A549 treated with DMSO at 1 μM for 4 hours (cell line): ENCODE measurements around the gene VAV2. TPM values are rescaled to one million over a fixed set of nuclear protein-coding genes. Genes with fewer than 3 reads are reported as not detected.

ENCODE experiments used
- total RNA-seq: library from RNA; stranded (reverse); fragments of 200-300 nt; extraction: Qiagen RNA extraction; gene quantifications from 5 replicates; pipeline ENCODE4 v1.2.3, GENCODE V29; 2022; ENCODE audit warnings: low read depth

The VAV2 gene, protein sequence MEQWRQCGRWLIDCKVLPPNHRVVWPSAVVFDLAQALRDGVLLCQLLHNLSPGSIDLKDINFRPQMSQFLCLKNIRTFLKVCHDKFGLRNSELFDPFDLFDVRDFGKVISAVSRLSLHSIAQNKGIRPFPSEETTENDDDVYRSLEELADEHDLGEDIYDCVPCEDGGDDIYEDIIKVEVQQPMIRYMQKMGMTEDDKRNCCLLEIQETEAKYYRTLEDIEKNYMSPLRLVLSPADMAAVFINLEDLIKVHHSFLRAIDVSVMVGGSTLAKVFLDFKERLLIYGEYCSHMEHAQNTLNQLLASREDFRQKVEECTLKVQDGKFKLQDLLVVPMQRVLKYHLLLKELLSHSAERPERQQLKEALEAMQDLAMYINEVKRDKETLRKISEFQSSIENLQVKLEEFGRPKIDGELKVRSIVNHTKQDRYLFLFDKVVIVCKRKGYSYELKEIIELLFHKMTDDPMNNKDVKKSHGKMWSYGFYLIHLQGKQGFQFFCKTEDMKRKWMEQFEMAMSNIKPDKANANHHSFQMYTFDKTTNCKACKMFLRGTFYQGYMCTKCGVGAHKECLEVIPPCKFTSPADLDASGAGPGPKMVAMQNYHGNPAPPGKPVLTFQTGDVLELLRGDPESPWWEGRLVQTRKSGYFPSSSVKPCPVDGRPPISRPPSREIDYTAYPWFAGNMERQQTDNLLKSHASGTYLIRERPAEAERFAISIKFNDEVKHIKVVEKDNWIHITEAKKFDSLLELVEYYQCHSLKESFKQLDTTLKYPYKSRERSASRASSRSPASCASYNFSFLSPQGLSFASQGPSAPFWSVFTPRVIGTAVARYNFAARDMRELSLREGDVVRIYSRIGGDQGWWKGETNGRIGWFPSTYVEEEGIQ
- 37.8 to 48.7 TPM (median 43.1 TPM) in 5 replicates for total RNA-seq

DNA sequence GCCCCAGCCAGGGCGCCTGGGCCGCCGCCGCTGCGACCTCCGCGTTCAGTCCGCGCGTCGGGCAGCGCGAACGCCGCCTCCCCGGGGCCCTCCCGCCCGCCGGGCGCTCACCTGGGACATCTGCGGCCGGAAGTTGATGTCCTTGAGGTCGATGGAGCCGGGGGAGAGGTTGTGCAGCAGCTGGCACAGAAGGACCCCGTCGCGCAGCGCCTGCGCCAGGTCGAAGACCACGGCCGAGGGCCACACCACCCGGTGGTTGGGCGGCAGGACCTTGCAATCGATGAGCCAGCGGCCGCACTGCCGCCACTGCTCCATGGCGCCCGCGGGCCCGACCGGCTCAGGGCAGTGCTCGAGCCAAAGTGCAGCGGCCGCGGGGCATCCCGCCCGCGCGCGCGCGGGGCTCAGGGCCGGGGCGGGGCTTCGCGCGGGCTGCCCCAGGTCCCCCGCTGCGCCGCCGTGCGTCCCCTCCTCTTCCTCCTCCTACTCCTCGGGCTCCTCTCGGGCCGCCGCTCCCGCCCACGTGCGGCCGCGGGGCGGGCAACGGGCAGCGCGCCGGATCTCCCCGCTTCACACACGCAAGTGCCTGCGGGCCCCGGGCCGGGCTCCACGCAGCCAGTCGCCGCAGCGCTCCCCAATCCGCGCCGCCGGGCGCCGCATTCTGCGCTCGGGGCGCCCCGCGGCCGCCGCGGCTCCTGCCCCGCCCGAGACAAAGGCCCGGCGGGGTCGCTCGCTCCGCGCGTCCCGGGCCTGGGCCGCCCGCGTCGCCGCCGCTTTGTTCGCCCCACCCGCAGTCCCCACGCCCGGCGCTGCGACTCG, at the start of gene VAV2:
VAV2 (minus strand) TSS at position 361 of the 816 bp plus-strand sequence; CDS start at position 315, 46 bp downstream.

GRCh38 chr9:134024828-134025605, 32.9 kb upstream of the VAV2 start, which contains the start of gene BRD3OS:
TSS of gene BRD3OS (plus strand) at chr9:134025481. CDS start at chr9:134026748, 1,267 bp downstream.

GRCh38 chr9:133737774-133738639, 254.1 kb downstream of the VAV2 start, which contains the start of gene SARDH:
TSS of gene SARDH (minus strand) at chr9:133738352. CDS start at chr9:133734173, 4,179 bp downstream.

Other genes with a start within 250 kb of the VAV2 start
- gene BRD3OS, start 33.2 kb upstream of the VAV2 start, total RNA-seq = 14.0 to 21.8 TPM (median 18.5 TPM) in 5 replicates
- gene BRD3, start 75.7 kb upstream of the VAV2 start, total RNA-seq = 15.5 to 22.8 TPM (median 22.3 TPM) in 5 replicates
- gene WDR5, start 143.8 kb upstream of the VAV2 start, total RNA-seq = 55.4 to 67.9 TPM (median 63.3 TPM) in 5 replicates
- gene RNU6ATAC, start 172.2 kb upstream of the VAV2 start, total RNA-seq = not detected in 5 replicates